Naive thymus-derived CD4-positive, alpha-beta T cell (primary cell): ENCODE measurements around the gene TBX1. TPM values are rescaled to one million over a fixed set of nuclear protein-coding genes. Genes with fewer than 3 reads are reported as not detected.

ENCODE experiments used
- ATAC-seq: fragments of 150-1000 bp; cut with Tn5 transposase; 2 replicates; pipeline ENCODE4 v1.10.0; 2021; ENCODE audit warnings: mild to moderate bottlenecking, moderate library complexity
- CTCF ChIA-PET: fragments of 350-600 bp; sonication (Branson Sonifier 250); formaldehyde crosslinking; loops from one replicate; lab custom pipeline; 2021; ENCODE audit warnings: antibody characterized with exemption; lab: Charles Lee
- POLR2A ChIA-PET: fragments of 350-600 bp; sonication (Branson Sonifier 250); formaldehyde crosslinking; loops from one replicate; lab custom pipeline; 2021; ENCODE audit warnings: antibody characterized with exemption, inconsistent platforms; lab: Charles Lee
- DNase-seq, 9 donors: peaks; one replicate each; pipeline versions ENCODE4 v3.0.0 to v3.0.0-alpha.2; 2020 to 2022; ENCODE audit warnings: mixed read lengths in 1 of 9
- H3K27ac ChIP-seq: one replicate; pipeline ENCODE4 v1.7.0; 2013; ENCODE audit warnings: mild to moderate bottlenecking, low read depth, low read length, moderate library complexity
- H3K27me3 ChIP-seq, 2 donors: one replicate each; pipeline ENCODE4 v1.7.0; 2013; ENCODE audit warnings: low read length in 2 of 2, mild to moderate bottlenecking in 2 of 2, moderate library complexity in 2 of 2; ENCODE audit not compliant: control insufficient read depth in 2 of 2, insufficient read depth in 2 of 2
- H3K36me3 ChIP-seq, 3 experiments: 1 replicate in 2 of 3; 2 replicates in 1 of 3; pipeline ENCODE4 v1.7.0; 2013; ENCODE audit warnings: low read length in 3 of 3, mild to moderate bottlenecking in 3 of 3, moderate library complexity in 1 of 3; ENCODE audit not compliant: insufficient read depth in 3 of 3, control insufficient read depth in 2 of 3
- H3K4me1 ChIP-seq, 2 donors: one replicate each; pipeline ENCODE4 v1.7.0; 2013; ENCODE audit warnings: low read length in 2 of 2, mild to moderate bottlenecking in 2 of 2, moderate library complexity in 1 of 2; ENCODE audit not compliant: control insufficient read depth in 2 of 2, insufficient read depth in 2 of 2
- H3K4me3 ChIP-seq: 2 replicates; pipeline ENCODE4 v1.7.0; 2013; ENCODE audit warnings: mild to moderate bottlenecking, low read length
- H3K9me3 ChIP-seq, 3 experiments: 1 replicate in 2 of 3; 2 replicates in 1 of 3; pipeline ENCODE4 v1.7.0; 2013; ENCODE audit warnings: low read length in 3 of 3; ENCODE audit not compliant: control insufficient read depth in 2 of 3
- H3K27ac Mint-ChIP-seq, 9 donors: one replicate each; pipeline ENCODE4 v1.8.0; 2020 to 2022; ENCODE audit warnings: mixed read lengths in 9 of 9, mild to moderate bottlenecking in 8 of 9, moderate library complexity in 5 of 9, inconsistent platforms in 2 of 9
- H3K27me3 Mint-ChIP-seq, 5 donors: one replicate each; pipeline ENCODE4 v1.8.0; 2021 to 2022; ENCODE audit warnings: mixed read lengths in 5 of 5, mild to moderate bottlenecking in 1 of 5
- H3K36me3 Mint-ChIP-seq, 5 donors: one replicate each; pipeline ENCODE4 v1.8.0; 2020 to 2022; ENCODE audit warnings: mixed read lengths in 5 of 5, mild to moderate bottlenecking in 3 of 5, inconsistent platforms in 1 of 5
- H3K4me1 Mint-ChIP-seq, 7 donors: one replicate each; pipeline ENCODE4 v1.8.0; 2020 to 2022; ENCODE audit warnings: mixed read lengths in 7 of 7, mild to moderate bottlenecking in 3 of 7, inconsistent platforms in 1 of 7
- H3K4me3 Mint-ChIP-seq, 10 donors: one replicate each; pipeline ENCODE4 v1.8.0; 2020 to 2022; ENCODE audit warnings: mild to moderate bottlenecking in 10 of 10, mixed read lengths in 10 of 10, moderate library complexity in 6 of 10, inconsistent platforms in 2 of 10
- H3K9me3 Mint-ChIP-seq, 11 donors: one replicate each; pipeline ENCODE4 v1.8.0; 2020 to 2022; ENCODE audit warnings: mixed read lengths in 11 of 11, mild to moderate bottlenecking in 4 of 11, inconsistent platforms in 1 of 11, moderate library complexity in 1 of 11
- intact Hi-C, 2 donors: fragments of 100-400 bp; cut with micrococcal nuclease; formaldehyde crosslinking; loops; one replicate each; pipeline ENCODE4 v1.15.1; 2023
- polyA plus RNA-seq, 2 donors: library from polyadenylated mRNA; unstranded; fragments of 300-500 nt; fragmentation: Illumina TruSeq; gene quantifications; one replicate each; pipeline ENCODE4 v1.2.3, GENCODE V29; 2021
- total RNA-seq, 6 experiments: library from RNA in 5 of 6; stranded (reverse) in 5 of 6; gene quantifications; 1 replicate in 5 of 6; 2 replicates in 1 of 6; pipeline ENCODE4 v1.2.3 and lab custom pipeline; 2021 to 2026

TBX1 gene
- total and polyA plus RNA-seq, 7 experiments from 2014 or later, result 0.22 TPM; not detected in 6

DNA sequence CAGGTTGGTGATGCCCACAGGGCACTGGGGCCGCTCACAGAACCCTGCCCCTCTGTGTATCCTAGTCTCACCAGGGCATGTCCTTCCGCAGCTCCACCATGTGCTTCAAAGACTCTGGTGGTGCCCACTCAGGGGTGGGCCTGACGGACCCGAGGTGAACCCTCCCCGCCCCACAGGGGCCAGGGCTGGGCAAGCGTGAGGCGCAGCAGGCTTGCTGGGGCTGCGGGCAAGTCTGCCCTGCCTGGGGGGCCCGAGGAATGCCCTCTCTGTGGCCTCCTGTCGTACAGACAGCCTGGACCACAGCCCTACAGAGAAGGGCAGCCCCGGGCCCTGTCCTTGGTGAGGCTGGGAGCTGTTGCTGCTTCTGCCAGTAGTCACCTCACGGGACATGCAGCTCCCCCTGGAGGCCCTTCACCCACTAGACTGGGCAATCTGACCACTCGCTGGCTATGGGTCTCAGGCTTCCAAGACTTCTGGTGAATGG, 40.2 kb downstream of the TBX1 start:
- no peak for DNase-seq
- no peaks in the 10 kb centered on the region for H3K27me3 ChIP-seq
- POLR2A ChIA-PET, result no interaction called here
- Mint-ChIP-seq H3K4me1 (peaks cover 0 to 9% (median 6%) of the 10 kb centered on the region in 7 donors), H3K36me3 (peaks cover 0 to 26% (median 8%) of the 10 kb centered on the region in 5 donors), H3K27ac (no peak overlapping the region), H3K27me3 (no peaks in the 10 kb centered on the region), H3K4me3 (no peak overlapping the region), H3K9me3 (no peaks in the 10 kb centered on the region)
- CTCF ChIA-PET, result no interaction called here
- no peak overlapping the region for H3K4me3 ChIP-seq
- intact Hi-C loops, result no loop called here
- peaks cover 0 to 54% (median 0%) of the 10 kb centered on the region in 3 experiments for H3K36me3 ChIP-seq
- H3K9me3 ChIP-seq, result no peaks in the 10 kb centered on the region
- H3K27ac ChIP-seq, result no peak overlapping the region
- ATAC-seq, result no peak
- H3K4me1 ChIP-seq, result peaks cover 0 to under 1% of the 10 kb centered on the region in 2 donors

DNA sequence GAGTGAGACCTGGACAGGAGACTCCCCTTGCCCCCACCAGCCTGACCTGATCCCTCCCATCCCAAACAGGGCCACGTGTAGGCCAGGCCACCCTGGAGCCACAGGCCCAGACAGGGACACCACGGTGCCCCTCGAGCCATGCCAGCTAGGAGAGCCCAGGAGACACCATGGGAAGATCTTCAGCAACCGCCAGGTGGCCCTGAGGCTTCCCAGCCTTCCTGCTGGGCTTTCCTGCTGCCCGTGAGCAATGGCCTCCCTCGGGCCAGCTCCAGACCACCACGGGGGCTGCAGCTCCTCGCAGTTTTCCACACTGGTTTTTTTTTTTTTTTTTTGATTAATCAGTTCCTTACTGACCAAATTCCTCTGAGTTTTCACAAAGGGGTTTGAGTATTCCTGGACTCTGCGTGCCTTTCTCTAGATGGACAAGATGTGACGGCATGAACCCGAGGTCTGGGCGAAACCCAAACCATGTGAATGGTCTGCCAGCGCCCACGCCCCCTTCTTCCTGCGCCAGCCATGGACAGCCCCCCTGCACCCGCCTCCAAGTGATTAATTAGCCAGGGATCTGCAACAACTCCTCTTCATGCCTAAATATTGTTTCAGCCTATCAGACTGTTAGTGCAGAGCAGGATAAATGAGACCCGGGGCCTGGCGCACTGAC, 40.9 kb downstream of the TBX1 start:
- Mint-ChIP-seq H3K4me1 (peaks cover 0 to 6% (median 3%) of the 10 kb centered on the region in 7 donors), H3K4me3 (no peak overlapping the region), H3K36me3 (peaks cover 0 to 25% (median 8%) of the 10 kb centered on the region in 5 donors), H3K27ac (no peak overlapping the region), H3K9me3 (no peaks in the 10 kb centered on the region), H3K27me3 (no peaks in the 10 kb centered on the region)
- no peaks in the 10 kb centered on the region for H3K27me3 ChIP-seq
- H3K36me3 ChIP-seq, result peaks cover 0 to 60% (median 0%) of the 10 kb centered on the region in 3 experiments
- H3K27ac ChIP-seq, result no peak overlapping the region
- POLR2A ChIA-PET, result no interaction called here
- H3K4me3 ChIP-seq, result no peak overlapping the region
- no peaks in the 10 kb centered on the region for H3K9me3 ChIP-seq
- DNase-seq, result no peak
- ATAC-seq, result no peak
- intact Hi-C loops, result no loop called here
- no peaks in the 10 kb centered on the region for H3K4me1 ChIP-seq
- CTCF ChIA-PET, result no interaction called here

DNA sequence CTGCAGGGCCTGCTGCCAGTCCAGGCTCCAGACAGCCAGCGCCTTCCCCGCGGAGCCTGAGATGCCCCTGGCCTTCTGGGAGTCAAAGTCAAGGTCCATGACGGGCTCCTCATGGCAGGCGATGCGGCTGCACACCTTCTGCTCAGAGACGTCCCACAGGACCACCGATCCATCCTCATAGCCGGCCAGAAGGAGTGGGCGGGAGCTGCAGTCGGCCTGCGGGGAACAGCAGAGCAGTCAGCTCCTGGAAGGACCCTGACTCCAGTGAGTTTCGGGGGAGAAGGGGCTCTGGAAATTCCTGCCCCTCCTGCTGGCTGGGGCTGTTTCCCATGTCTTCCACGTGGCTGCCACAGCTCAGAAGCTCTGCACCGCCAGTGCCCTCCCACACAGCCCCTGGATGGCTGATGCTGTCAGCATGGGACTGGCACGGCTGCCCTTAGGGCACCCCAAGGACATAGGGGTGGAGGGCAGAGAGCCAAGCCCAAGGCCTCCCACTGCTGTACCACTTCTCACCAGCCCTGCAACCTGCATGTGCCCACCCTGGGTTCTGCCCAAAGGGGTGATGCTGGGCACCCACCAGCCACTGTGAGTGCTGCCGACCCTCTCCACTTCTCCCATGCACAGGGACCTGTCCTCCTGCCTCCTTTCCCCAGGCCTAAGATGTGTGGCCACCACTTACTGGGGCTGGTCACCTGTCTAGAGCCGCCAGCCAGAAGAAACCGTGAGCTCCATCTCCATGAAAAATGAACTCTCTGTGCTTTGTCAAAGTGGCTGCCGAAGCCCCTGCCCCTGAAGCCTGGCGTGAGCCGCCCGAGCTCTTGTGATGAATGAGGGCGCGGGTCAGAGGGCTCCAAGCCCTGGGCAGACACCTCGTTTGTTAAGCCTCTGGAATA, 41.7 kb downstream of the TBX1 start:
- CTCF ChIA-PET, result no interaction called here
- Mint-ChIP-seq H3K4me3 (no peak overlapping the region), H3K27me3 (no peaks in the 10 kb centered on the region), H3K27ac (no peak overlapping the region), H3K36me3 (peaks cover 0 to 26% (median 8%) of the 10 kb centered on the region in 5 donors), H3K9me3 (no peaks in the 10 kb centered on the region), H3K4me1 (peaks cover 0 to 1% (median 0%) of the 10 kb centered on the region in 7 donors)
- Histone ChIP-seq H3K36me3 (peaks cover 0 to 66% (median 0%) of the 10 kb centered on the region in 3 experiments), H3K4me3 (no peak overlapping the region), H3K27me3 (no peaks in the 10 kb centered on the region), H3K27ac (no peak overlapping the region), H3K4me1 (no peaks in the 10 kb centered on the region), H3K9me3 (no peaks in the 10 kb centered on the region)
- no peak for DNase-seq
- POLR2A ChIA-PET, result no interaction called here
- intact Hi-C loops, result no loop called here
- no peak for ATAC-seq

DNA sequence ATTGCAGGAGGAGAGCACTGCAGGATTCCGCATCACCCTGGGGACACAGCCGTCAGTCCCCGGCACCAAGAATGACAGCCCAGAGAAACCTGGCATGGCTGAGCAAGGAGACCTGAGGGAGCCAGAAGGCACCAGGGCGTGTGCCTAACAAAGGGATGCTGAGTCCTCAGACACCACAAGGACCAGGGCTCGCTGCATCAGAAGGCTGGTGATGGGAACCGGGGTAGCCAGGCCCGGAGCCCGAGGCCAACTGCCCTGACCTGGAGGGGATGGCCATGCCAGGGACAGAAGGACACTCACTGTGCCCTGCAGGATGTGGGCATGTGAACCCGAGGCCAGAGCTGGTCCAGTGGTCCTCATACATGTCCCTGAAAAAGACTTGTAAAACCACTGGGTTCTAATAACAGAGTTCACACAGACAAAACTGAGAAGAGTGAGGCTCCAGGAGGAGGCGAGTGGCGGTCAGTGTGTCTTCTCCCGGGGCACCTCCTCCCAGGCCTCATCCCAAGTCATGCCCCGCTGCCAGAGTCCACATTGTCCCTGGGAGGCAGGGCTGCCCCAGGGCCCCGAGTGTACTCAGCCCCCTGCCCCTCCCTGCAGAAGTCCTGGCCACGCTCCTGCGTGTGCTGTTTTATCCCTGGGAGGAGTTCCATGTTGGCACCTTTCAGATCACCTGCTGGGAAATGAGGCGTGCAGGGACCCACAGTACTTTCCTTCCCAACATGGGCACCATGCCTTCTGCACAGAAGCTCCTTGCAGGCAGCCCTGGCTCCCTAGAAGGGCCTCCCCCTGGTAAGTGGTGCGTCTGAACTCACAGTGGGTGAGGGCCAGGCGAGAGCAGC, 42.5 kb downstream of the TBX1 start:
- CTCF ChIA-PET, result no interaction called here
- POLR2A ChIA-PET, result no interaction called here
- Histone ChIP-seq H3K4me1 (no peaks in the 10 kb centered on the region), H3K27me3 (no peaks in the 10 kb centered on the region), H3K9me3 (no peaks in the 10 kb centered on the region), H3K27ac (no peak overlapping the region), H3K4me3 (no peak overlapping the region), H3K36me3 (peaks cover 0 to 66% (median 0%) of the 10 kb centered on the region in 3 experiments)
- peaks cover 0 to 26% (median 8%) of the 10 kb centered on the region in 5 donors for H3K36me3 Mint-ChIP-seq
- DNase-seq (no peak), ATAC-seq (no peak)
- no peak overlapping the region for H3K27ac Mint-ChIP-seq
- intact Hi-C loops, result no loop called here
- no peak overlapping the region for H3K4me3 Mint-ChIP-seq
- peaks cover 0 to 2% (median 0%) of the 10 kb centered on the region in 7 donors for H3K4me1 Mint-ChIP-seq
- H3K27me3 Mint-ChIP-seq, result no peaks in the 10 kb centered on the region
- no peaks in the 10 kb centered on the region for H3K9me3 Mint-ChIP-seq

DNA sequence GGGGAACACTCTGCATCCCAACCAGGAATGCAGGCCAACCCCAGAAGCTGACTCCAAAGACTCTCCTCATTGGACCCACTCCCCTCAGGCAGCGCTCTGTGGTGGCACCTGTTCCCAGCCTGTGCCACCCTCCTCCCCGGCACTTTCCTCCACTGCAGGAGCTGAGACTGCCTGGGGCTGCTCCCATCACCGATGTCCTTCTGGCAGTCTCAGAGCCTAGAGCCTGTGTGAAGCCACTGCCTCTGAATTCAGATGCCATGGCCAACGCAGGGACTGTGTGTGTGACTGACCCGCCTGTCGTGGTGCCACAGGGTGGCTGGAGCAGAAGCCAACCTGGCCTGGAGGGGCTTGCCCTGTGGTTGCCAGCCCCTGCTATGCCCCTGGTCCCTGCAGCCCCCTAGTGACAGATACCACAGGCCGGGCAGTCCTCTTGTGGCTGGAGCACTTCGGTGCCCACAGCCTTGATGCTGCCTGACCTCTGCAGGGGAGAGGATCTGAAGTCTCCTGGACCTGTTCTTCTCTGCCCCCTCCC, 43.2 kb downstream of the TBX1 start:
- Histone ChIP-seq H3K27me3 (no peaks in the 10 kb centered on the region), H3K4me3 (no peak overlapping the region), H3K4me1 (no peaks in the 10 kb centered on the region), H3K27ac (no peak overlapping the region), H3K9me3 (no peaks in the 10 kb centered on the region), H3K36me3 (peaks cover 0 to 72% (median 0%) of the 10 kb centered on the region in 3 experiments)
- H3K9me3 Mint-ChIP-seq, result no peaks in the 10 kb centered on the region
- no peaks in the 10 kb centered on the region for H3K27me3 Mint-ChIP-seq
- ChIA-PET CTCF (no interaction called here), POLR2A (no interaction called here)
- DNase-seq, result no peak
- intact Hi-C loops, result no loop called here
- peaks cover 0 to 3% (median 0%) of the 10 kb centered on the region in 7 donors for H3K4me1 Mint-ChIP-seq
- H3K36me3 Mint-ChIP-seq, result peaks cover 0 to 26% (median 8%) of the 10 kb centered on the region in 5 donors
- no peak overlapping the region for H3K27ac Mint-ChIP-seq
- no peak overlapping the region for H3K4me3 Mint-ChIP-seq
- ATAC-seq, result no peak

DNA sequence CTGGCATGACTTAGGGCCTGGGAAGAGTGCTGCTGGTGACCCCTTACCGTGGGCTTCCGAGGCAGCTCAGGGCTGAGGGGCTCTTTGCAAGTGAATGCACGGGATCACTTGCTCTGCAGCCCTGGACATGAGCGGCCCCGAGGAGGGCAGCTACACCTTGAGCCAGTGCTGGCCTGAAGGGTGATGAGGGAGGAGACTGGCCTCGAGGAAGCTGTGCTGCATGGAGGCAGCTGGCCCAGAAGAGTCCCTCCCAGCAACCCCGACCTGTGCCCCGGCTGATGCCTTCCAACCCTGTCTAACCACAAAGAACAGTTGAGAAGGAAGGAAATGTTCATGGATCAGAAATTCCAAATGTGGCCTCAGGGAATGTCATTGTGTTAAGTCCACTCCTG, 45.2 kb downstream of the TBX1 start:
- Mint-ChIP-seq H3K9me3 (no peaks in the 10 kb centered on the region), H3K27me3 (no peaks in the 10 kb centered on the region), H3K4me3 (no peak overlapping the region), H3K27ac (no peak overlapping the region), H3K36me3 (peaks cover 0 to 21% (median 4%) of the 10 kb centered on the region in 5 donors), H3K4me1 (peaks cover 0 to 8% (median 3%) of the 10 kb centered on the region in 7 donors)
- Histone ChIP-seq H3K27me3 (no peaks in the 10 kb centered on the region), H3K4me1 (peaks cover 0 to 10% of the 10 kb centered on the region in 2 donors), H3K9me3 (no peaks in the 10 kb centered on the region), H3K27ac (no peak overlapping the region), H3K4me3 (no peak overlapping the region), H3K36me3 (peaks cover 0 to 65% (median 0%) of the 10 kb centered on the region in 3 experiments)
- intact Hi-C loops, result no loop called here
- CTCF ChIA-PET, result interaction anchor here (0.5 kb wide), 1 partner anchor 128 kb away, joined by 3 read pairs; no protein-coding TSS in a partner anchor
- ATAC-seq (no peak), DNase-seq (no peak)
- POLR2A ChIA-PET, result no interaction called here
